Ovary (tissue), 3 donors: ENCODE results near the gene LRRC15.

ENCODE experiments used
- EP300 ChIP-seq: sonication (generic); formaldehyde crosslinking; IDR thresholded peaks from one replicate; pipeline ENCODE4 v1.6.1; 2017; ENCODE audit warnings: antibody characterized with exemption
- POLR2A ChIP-seq: fragments of 450-650 bp; IDR thresholded peaks from one replicate; pipeline ENCODE4 v1.6.1; 2017; ENCODE audit warnings: antibody characterized with exemption, mild to moderate bottlenecking, moderate library complexity
- TF ChIP-seq, protein P1 (sequence below), 3 donors: fragments of 450-650 bp in 2 of 3; fragments of 200-600 bp in 1 of 3; IDR thresholded peaks; one replicate each; pipeline versions ENCODE4 v1.5.1 to v1.8.0; 2016 to 2022; ENCODE audit warnings: antibody characterized with exemption in 3 of 3, mild to moderate bottlenecking in 1 of 3
- donor health status: DM: no; HTN: no; CAD: no.

DNA sequence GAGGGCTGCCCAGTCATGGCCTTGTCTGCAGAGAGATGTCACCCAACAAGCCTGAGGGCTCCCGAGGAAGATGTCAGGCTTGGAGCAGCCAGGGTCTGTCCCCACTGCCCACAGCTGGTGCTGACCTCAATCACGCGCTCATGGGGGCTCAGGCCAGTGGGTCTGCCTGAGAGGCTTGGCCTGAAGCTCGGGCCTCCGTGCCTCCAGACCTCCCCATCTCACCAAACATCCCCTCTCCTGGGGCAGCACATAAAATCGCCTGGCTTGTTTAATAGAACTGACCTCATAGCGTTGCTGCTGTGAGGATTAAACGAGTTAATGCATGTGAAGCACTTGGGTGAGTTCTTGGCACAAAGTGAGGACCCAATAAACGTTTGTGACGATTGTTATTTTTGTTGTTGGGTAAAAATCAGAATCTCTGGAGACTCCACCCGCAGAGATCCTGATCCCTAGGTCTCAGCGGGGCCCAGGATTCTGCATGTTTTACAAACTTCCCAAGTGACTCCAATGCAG lies 3.5 kb downstream of the LRRC15 start:
- TF ChIP-seq, protein P1, sequence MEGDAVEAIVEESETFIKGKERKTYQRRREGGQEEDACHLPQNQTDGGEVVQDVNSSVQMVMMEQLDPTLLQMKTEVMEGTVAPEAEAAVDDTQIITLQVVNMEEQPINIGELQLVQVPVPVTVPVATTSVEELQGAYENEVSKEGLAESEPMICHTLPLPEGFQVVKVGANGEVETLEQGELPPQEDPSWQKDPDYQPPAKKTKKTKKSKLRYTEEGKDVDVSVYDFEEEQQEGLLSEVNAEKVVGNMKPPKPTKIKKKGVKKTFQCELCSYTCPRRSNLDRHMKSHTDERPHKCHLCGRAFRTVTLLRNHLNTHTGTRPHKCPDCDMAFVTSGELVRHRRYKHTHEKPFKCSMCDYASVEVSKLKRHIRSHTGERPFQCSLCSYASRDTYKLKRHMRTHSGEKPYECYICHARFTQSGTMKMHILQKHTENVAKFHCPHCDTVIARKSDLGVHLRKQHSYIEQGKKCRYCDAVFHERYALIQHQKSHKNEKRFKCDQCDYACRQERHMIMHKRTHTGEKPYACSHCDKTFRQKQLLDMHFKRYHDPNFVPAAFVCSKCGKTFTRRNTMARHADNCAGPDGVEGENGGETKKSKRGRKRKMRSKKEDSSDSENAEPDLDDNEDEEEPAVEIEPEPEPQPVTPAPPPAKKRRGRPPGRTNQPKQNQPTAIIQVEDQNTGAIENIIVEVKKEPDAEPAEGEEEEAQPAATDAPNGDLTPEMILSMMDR (IDR thresholded peaks at IDR 0.05): no peak
- TF ChIP-seq POLR2A (no peak), EP300 (no peak)
